NT2/D1 (cell line): Measurements from ENCODE around the gene VSIG10L2.

Experiments used
- DNase-seq: peaks from one replicate; pipeline ENCODE4 v3.0.0-alpha.2; 2011; ENCODE audit warnings: low read depth, low spot score
- H3K27me3 ChIP-seq: 2 replicates; pipeline ENCODE4 v1.6.0; 2011; ENCODE audit warnings: mild to moderate bottlenecking; ENCODE audit not compliant: insufficient read length, insufficient read depth
- H3K36me3 ChIP-seq: 2 replicates; pipeline ENCODE4 v1.6.1; 2011; ENCODE audit warnings: mild to moderate bottlenecking, low read length, mixed read lengths; ENCODE audit not compliant: insufficient read depth, insufficient read length
- H3K4me1 ChIP-seq: 2 replicates; pipeline ENCODE4 v1.5.1; 2011; ENCODE audit not compliant: insufficient read depth, insufficient read length
- H3K4me3 ChIP-seq: 2 replicates; pipeline ENCODE4 v1.5.1; 2011; ENCODE audit warnings: low read depth; ENCODE audit not compliant: insufficient read length
- H3K9ac ChIP-seq: 2 replicates; pipeline ENCODE4 v1.6.0; 2011; ENCODE audit warnings: low read depth; ENCODE audit not compliant: insufficient read length
- H3K9me3 ChIP-seq: 2 replicates; pipeline ENCODE4 v1.5.1; 2011; ENCODE audit warnings: mild to moderate bottlenecking, low read length; ENCODE audit not compliant: insufficient read depth
- SUZ12 ChIP-seq: IDR thresholded peaks from 2 replicates; pipeline ENCODE4 v1.6.1; 2011; ENCODE audit not compliant: insufficient read length, insufficient read depth; ENCODE audit errors: extremely low read depth
- YY1 ChIP-seq: IDR thresholded peaks from 2 replicates; pipeline ENCODE4 v1.6.1; 2011; ENCODE audit not compliant: insufficient read length, insufficient read depth
- ZNF274 ChIP-seq: IDR thresholded peaks from 2 replicates; pipeline ENCODE4 v1.6.1; 2011; ENCODE audit warnings: mild to moderate bottlenecking, low read depth, low read length

Gene VSIG10L2

DNA sequence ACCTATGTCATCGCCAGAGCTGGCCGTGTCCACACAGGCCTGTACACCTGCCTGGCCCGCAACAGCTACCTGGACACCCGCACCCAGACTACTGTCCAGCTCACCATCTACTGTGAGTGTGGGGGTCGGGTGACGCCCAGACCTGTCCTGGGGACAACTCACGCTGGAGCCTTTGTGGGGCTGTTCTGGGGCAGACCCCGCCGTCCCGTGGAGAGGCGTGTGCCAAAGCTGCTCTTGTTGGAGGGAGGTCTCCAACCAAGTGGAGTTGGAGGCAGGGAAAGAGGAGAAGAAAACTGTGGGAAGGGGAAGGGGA lies 4.3 kb downstream of the VSIG10L2 start:
- TF ChIP-seq SUZ12: no peak
- no peak for TF ChIP-seq YY1
- no peak for TF ChIP-seq ZNF274
- H3K27me3 ChIP-seq: no peaks in the 10 kb centered on the region

GRCh38 chr11:125950696-125951651 lies 5.1 kb downstream of the VSIG10L2 start:
- DNase-seq: no peak
- no peak overlapping the region for H3K4me3 ChIP-seq
- no peaks in the 10 kb centered on the region for H3K36me3 ChIP-seq
- TF ChIP-seq SUZ12 (no peak), YY1 (no peak), ZNF274 (no peak)
- no peaks in the 10 kb centered on the region for H3K4me1 ChIP-seq
- H3K9ac ChIP-seq: no peak overlapping the region
- no peaks in the 10 kb centered on the region for H3K27me3 ChIP-seq
- no peaks in the 10 kb centered on the region for H3K9me3 ChIP-seq

More for the DNA sequence above, 4.3 kb downstream of the VSIG10L2 start:
- Histone ChIP-seq H3K36me3 (no peaks in the 10 kb centered on the region), H3K9me3 (no peaks in the 10 kb centered on the region), H3K4me3 (no peak overlapping the region), H3K9ac (no peak overlapping the region), H3K4me1 (peaks cover 3% of the 10 kb centered on the region)
- DNase-seq: no peak

- DNase-seq: no peak
- Histone ChIP-seq H3K4me1 (no peaks in the 10 kb centered on the region), H3K36me3 (no peaks in the 10 kb centered on the region), H3K9me3 (no peaks in the 10 kb centered on the region), H3K27me3 (no peaks in the 10 kb centered on the region), H3K4me3 (no peak overlapping the region), H3K9ac (no peak overlapping the region)
- TF ChIP-seq ZNF274: no peak
- no peak for TF ChIP-seq SUZ12
- no peak for TF ChIP-seq YY1
Measured at GRCh38 chr11:125951731-125952130, 5.9 kb downstream of the VSIG10L2 start.

DNA sequence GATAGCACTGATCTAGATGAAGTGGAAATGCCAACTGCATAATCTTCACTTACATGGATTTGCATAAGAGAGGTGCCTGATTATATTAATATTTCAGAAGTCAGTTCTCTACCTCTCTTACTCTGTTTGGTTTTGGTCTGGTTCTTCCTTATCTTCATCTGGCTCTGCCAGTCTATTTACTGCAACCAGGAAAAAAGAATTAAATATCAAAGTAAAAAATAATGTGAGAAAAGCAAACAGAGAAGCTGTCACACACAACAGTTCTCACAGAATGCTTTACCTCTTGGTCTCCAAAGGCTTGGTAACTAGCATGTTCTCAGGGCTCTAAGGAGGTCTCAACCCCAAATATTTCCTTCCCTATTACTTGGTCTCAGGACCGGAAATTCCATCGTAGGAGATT lies 6.7 kb downstream of the VSIG10L2 start:
- DNase-seq: no peak
- Histone ChIP-seq H3K4me3 (no peak overlapping the region), H3K27me3 (no peaks in the 10 kb centered on the region), H3K36me3 (no peaks in the 10 kb centered on the region), H3K4me1 (peaks cover 2% of the 10 kb centered on the region), H3K9ac (no peak overlapping the region), H3K9me3 (no peaks in the 10 kb centered on the region)
- TF ChIP-seq ZNF274 (no peak), SUZ12 (no peak), YY1 (no peak)

GRCh38 chr11:125952973-125953372 lies 7.1 kb downstream of the VSIG10L2 start:
- H3K27me3 ChIP-seq: no peaks in the 10 kb centered on the region
- DNase-seq: no peak
- TF ChIP-seq ZNF274: no peak
- TF ChIP-seq SUZ12: no peak
- no peak overlapping the region for H3K9ac ChIP-seq
- no peaks in the 10 kb centered on the region for H3K36me3 ChIP-seq
- peaks cover 2% of the 10 kb centered on the region for H3K4me1 ChIP-seq
- H3K4me3 ChIP-seq: no peak overlapping the region
- H3K9me3 ChIP-seq: no peaks in the 10 kb centered on the region

- TF ChIP-seq SUZ12: no peak
- TF ChIP-seq YY1: no peak
- no peak for TF ChIP-seq ZNF274
- Histone ChIP-seq H3K4me1 (peaks cover 2% of the 10 kb centered on the region), H3K36me3 (no peaks in the 10 kb centered on the region), H3K27me3 (no peaks in the 10 kb centered on the region), H3K9ac (no peak overlapping the region), H3K9me3 (no peaks in the 10 kb centered on the region), H3K4me3 (no peak overlapping the region)
- no peak for DNase-seq
Measured at GRCh38 chr11:125953401-125953935, 7.6 kb downstream of the VSIG10L2 start.

DNA sequence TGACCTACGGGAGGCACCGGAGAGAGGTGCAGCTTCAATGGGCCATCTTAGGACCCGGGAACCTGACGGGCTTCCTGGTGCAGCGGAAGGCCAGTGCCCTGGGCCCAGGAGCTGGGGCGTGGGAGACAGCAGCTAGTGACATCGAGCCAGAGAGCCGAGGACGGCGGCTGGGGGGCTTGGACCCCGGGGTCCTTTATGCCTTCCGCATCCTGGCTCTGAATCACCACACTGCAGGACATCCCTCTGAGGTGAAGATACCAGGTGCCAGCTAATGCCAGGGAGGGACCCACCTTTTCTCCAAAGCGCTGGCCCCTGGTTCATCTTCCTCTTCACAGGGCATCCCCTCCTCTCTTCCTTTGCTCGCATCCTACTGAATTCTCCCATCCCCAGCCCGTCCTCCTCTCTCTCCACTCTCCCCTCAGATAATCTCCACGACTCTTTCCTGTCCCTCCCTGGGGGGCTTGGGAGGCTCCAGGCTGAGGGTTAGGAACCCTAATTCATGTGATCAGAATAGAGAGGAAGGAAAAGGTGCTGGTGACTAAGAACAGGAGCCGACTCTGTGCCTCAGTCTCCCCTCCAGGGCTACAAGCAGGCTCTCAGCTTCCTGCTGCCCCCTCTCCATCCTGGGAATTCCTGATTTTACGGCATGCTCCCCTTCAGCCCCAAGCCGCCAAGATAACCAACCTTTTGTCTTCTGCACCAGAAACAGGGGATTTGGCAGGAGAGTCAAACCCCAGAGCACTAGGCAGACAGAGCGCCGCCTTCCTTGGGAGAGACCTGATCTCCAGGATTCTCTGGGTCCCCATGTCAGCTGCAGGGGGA lies 8.5 kb downstream of the VSIG10L2 start:
- TF ChIP-seq ZNF274 (no peak), YY1 (no peak), SUZ12 (no peak)
- DNase-seq: no peak

More for the DNA sequence above, 8.5 kb downstream of the VSIG10L2 start:
- H3K9ac ChIP-seq: no peak overlapping the region
- H3K4me1 ChIP-seq: peaks cover 2% of the 10 kb centered on the region
- H3K27me3 ChIP-seq: no peaks in the 10 kb centered on the region
- H3K36me3 ChIP-seq: no peaks in the 10 kb centered on the region
- H3K9me3 ChIP-seq: no peaks in the 10 kb centered on the region
- no peak overlapping the region for H3K4me3 ChIP-seq
